Kidney glomerular epithelial cell (primary cell): Measurements from ENCODE around the gene BBS9.

Experiments
- DNase-seq: peaks from one replicate; lab custom pipeline; 2025; lab: John Stamatoyannopoulos, UW

Gene BBS9

DNA sequence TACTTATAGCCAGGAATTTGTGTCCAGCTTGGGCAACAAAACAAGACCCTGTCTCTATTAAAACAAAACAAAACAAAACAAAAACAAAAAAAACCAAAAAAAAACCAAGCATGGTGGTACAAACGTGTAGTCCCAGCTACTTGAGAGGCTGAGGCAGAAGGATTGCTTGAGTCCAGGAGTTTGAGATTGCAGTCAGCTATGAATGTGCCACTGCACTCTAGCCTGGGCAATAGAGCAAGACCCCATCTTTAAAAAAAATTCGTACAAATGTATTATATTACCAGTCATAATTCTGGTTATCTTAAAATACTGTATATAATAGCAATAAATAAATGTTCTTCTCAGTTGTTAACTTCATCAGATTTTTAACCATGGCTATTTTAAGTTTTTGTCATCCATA, 2.3 kb upstream of the BBS9 start:
- DNase-seq = no peak

DNA sequence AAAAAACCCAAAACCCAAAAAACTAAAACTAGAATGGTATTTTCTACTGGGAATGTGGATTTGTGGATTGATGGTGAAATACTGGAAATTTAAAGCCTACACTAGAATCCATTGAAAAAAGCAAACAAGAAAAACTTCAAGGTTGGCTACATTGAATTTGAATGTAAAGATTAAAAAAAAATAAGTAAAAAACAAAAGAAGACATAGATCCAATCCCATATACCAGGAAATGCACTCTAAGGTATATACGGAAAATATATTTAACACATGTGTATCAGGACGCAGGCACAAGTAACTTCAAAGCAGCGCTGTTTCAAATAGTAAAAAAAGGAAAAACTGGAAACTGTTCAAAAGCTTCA, 754 bp upstream of the BBS9 start:
- DNase-seq = peak; percentile 58

DNA sequence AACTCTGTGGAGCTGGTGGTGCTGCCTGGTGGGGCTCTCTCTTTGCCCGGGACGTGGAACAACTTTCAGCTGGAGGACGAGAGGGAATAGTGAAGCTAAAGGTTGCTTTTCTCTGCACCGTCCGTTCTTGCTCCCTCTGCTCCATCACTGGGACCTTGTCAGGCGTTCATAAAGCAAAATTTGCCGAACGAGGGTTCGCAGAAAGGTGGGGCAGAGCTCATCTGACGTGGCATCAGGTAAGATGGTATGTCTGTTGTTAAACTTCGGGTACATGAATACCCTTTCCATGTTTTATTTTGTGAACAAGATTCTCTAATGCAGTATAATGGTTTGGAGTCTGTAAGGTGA, 416 bp downstream of the BBS9 start:
- DNase-seq = no peak

DNA sequence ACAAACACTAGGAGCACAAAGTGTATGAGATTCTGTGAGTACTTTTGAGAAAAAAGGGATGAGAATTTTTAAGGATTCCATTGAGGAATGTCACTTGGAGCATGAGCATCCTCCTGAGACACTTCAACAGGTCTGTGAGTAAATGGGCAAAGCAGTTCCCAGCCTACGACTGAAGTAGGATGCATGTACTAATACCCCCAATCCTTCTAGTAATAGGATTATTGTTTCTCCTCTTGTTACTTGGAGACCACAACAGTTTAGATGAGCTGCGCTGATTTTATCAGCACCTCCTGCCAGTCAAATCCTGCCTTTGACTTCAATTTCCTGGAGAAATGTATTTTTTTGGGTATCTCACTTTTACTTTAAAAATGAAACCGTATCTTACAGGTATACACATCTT, 820 bp downstream of the BBS9 start:
- peak; percentile 12 for DNase-seq

DNA sequence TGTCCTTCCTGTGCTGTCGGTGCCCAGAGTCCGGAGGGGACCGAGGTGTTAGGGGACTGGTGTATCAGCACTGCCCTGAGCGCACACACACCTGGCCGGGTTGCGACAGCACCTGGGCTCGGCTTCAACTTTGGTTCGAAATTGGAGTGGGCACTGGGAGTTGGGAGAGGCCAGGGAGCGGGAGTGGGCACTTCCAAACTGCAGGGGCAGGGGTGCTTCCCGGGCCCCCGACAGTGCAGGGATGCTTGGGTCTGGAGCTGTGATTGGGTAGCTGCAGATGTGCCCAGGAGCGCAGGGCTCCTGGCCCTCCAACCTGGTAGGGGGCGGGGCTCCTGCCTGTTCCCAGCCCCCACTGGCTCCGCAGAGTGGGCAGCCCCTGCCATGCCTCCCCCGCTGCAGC, 7.7 kb downstream of the BBS9 start:
- DNase-seq = no peak

DNA sequence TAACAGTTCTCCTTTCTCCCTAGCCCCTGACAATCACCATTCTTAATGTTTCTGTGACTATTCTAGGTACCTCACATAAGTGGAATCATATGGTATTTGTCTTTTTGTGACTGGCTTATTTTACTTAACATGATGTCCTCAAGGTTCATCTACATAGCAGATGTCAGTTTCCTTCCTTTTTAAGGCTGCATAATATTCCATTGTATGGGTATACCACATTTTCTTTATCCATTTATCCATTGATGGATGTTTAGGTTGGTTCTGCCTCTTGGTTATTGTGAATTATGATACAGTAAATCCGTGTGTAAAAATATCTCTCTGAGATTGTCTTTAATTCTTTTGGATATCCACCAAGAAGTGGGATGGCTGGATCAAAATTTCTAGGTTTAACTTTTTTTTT, 13.2 kb downstream of the BBS9 start:
- no peak for DNase-seq

DNA sequence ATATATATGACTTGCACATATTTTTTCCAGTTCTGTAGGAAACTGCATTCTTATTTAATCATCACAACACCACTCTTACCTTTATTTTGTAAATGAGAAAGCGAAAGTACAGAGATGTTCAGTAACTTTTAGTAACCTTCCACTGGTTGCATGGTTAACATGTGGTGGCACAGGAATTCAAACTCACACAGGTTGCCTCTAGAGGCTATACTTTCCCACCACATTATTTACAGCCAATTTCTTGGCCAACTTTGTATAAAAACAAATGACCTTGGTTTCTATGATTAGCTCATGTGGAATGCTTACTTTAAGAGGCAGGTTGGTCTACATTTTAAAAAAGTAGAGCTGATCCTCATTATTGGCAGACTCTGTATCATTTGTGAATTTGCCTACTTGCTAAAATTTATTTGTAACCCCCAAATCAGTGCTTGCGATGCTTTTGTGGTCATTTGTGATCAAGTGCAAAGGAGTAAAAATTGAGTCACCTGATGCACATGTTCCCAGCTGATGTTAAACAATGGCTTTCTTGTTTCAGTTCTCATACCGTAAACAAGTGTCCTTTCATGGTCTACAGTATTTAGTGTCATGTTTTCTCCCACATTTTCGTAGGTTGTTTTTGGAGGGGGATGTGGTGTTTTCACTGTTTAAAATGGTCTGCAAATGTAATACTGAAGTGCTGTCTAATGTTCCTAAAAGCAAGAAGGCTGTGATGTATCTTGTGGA, 14.8 kb downstream of the BBS9 start:
- peak; percentile 25 for DNase-seq

DNA sequence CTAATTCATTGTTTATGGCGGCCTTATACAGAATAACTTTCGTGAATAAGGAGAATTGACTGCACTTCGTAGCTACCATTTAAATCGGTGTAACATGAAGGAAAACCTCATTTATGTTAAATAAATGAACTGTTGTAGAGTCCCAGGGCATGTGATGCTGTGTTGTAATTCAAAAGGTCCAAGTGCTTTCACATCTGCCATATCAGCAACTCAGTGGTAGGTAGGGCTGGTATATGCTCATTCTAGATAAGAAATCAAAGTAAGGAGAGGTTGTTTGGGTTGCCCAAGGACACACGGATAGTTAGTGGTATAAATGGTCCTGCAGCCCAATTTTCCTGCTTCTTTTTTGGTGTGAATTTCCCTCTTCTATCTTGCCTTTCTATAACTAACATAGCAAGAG, 15.8 kb downstream of the BBS9 start:
- DNase-seq = no peak

DNA sequence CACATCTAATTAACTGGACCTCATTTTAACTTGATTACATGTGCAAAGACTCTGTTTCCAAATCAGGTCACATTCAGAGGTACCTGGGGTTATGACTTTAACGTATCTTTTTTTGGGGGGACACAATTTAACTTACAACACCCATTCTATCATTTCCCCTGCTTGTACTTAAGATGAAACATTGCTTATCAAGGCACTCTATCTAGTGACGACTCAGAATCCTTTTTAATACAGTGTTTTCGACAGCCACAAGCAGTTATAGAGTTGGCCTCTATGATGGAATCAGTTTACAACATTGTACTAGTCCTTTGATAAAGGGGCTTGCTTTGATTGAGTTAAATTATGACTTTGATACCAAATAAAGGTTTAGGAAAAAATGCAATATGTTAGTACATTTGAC, 22.7 kb downstream of the BBS9 start:
- no peak for DNase-seq

DNA sequence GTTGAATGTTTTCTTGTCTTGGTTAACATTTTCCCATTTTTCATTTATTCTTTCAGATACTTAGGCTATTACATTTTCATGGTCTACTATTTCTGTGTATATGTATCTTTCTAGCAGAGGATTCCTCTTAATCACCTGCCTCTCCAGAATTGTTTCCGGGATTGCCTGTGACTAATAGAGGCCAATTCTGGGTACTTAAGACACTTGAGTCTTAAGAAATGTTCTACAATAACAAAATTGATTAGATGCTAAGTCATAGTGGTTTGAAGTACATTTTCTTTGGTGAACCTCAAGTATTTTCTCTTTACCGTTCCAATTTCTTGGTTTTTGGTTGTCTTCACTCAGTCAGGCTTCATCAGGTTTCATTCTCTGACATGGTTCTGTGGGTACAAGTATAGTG, 26.4 kb downstream of the BBS9 start:
- no peak for DNase-seq

DNA sequence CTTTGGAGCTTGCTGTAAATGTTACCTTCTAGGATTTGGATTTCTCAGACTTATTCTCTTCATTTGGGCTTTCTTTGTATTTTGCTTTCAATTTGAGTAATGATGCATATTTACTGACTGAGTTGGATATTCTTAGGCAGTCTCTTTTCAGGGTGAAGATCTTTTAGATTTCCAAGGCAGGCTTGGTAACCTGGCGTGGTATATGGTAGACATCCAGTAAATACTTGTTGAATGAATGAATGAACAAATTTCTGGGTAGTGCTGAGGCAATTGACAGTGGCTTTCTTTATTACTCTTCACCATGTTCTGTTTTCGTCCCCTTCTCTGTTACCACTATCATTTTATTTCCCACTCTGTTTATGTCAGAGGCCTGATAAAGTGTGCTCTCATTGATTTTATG, 27.1 kb downstream of the BBS9 start:
- no peak for DNase-seq

DNA sequence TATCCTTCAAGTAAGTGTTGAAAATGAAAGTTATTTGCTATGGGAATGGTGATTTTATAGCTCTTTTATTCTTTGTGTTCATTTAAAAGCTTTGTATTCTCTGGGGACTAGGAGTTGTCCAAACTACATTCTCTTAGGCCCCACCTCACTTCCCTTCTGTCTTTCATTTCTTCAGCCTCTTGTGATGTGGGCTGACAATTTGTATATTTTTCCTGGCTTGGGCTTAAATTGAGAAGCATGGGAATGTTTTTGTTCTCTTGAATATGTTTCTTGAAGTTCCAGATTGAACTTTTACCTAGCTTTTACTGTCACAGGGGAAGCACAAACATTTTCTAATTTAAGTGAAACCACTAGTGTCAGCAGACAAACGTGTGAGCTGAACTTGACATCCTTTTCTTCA, 27.9 kb downstream of the BBS9 start:
- DNase-seq = no peak

DNA sequence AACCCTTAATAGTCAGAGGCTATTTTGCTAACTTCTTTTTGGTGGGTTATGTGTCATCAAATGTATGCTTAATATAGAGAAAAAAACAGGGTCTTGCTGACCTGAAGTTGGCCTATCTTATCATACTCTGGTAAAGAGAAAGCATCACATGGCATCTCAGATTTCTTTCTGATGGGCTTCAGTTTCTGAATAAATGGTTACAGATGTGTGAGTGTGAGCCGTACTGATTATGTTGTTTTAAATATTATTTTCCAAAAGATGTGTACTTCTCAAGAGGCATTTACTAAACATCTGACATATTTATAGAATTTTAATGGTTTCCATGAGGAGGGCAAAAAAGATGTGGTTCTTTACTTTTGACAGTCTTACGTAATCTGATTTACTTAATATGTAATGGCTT, 28.4 kb downstream of the BBS9 start:
- DNase-seq = no peak

DNA sequence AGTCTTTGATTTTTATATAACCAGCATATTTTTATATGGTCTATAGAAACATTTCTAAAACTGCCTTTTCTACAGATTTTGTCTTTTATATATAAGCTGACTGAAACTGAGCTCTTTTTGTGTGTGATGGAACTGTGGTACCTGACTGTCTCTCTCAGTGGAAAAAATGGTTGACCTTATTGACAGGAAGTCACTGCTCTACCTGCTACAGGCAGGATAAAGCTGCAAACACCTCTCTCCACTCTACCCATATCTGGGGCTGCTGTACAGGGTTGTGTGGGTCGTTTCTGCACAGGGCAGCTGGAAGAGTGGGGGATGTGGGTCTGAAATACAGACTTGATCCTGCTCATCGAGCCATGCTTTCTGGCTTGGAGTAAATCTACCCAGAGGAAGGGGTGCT, 48.5 kb downstream of the BBS9 start:
- no peak for DNase-seq

DNA sequence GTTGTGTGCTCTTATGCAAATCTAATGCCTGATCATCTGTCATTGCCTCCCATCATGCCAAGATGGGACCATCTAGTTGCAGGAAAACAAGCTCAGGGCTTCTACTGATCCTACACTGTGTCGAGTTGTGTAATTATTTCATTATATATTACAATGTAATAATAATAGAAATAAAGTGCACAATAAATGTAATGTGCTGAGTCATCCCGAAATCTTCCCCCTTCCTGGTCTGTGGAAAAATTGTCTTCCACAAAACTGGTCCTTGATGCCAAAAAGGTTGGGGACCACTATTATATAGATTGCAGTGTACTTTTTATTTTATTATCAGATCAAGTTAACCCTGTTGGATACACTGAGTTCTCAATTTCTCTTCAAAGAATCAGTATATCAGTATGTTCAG, 50.2 kb downstream of the BBS9 start:
- DNase-seq = no peak

DNA sequence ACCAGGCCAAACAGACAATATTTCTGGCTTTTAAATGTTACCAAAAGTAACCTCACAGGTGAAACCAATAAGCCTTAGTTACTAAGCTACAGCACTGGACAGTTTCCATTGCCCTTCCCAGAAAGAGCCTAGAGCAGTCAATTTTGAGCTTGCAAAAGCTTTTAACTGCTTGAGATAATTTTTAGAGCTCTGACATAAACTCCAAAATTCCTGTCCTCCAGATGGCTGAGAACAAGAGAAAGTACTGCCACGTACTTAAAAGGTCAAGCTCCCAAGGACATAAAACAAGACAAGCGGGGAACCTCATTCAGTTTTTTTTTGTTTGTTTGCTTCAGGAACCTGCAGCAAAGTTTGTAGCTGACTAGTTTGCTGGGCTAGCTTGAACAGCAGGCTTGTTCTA, 54.1 kb downstream of the BBS9 start:
- DNase-seq = no peak

DNA sequence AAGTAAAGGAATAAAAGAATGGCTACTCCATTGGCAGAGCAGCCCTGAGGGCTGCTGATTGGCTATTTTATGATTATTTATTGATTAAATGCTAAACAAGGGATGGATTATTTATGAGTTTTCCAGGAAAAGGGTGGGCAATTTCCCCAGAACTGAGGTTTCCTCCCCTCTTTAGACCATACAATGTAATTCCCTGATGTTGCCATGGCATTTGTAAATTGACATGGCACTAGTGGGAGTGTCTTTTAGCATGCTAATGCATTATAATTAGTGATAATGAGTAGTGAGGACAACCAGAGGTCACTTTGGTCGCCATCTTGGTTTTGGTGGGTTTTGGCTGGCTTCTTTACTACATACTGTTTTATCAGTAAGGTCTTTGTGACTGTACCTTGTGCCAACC, 55.5 kb downstream of the BBS9 start:
- DNase-seq = no peak

DNA sequence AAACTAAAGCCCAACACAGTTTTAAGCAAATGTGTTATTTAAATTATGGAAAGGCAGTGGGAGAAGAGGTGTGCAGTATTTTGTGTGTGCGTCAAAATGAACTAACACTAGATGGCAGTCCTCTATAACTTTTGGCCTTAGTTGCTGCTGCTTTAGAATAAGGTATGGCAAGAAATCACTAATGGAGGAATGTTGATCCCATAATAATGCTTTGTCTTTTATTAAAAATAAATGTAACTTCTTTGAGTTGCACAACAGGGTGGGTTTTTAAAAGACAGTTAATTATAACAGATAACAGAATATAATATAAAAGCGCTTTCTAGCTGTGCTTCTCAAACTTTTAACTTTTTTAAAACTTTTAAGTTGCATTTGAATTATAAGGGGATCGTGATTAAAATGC, 56.4 kb downstream of the BBS9 start:
- peak; percentile 51 for DNase-seq

DNA sequence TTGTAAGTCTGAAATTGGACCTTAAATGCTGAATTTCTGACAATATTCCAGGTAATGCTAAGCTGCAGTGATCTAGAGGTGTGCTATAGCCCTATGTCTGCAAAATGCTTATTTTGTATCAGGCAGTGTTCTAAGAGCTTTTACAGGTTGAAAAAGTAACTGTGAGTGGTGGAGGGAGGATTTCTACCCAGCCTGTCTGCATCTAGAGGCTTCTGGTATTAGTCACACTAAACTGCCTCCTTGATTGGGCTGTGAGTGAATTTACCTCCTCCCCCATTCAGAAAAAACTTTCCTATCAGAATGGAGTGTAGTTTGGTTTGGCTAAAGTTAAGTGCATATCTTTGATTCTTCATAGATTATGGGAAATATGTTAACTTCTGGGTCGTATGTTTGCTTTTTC, 56.8 kb downstream of the BBS9 start:
- peak; percentile 47 for DNase-seq

DNA sequence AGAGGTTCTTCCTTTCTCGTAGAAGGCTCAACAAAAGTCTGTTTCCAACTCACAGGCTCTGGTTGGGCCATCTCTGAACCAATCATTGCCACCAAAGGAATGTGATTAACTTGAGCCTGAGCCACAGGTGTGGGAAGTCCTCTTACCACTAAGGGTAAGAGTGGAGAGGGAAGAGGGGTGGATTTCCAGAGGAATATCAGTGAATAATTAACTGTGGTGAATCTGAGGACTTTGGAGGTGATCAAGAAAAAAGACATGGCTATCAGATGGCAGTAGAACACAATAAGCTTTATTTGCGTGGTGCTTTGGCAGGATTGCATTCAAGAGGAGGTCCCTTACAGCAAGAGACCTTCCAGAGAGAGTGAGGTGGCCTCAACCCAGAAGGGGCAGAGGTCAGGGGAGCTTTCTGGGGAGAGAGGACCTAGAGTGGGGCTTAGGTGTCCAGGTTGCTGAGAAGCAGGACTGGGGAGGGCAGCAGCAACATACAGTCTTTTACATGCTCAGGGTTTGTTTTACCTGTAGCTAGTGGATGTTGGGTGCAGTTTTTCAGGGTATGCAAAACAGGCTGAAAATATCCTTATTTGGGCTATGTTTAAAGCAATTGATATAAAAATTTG, 61.4 kb downstream of the BBS9 start:
- no peak for DNase-seq

DNA sequence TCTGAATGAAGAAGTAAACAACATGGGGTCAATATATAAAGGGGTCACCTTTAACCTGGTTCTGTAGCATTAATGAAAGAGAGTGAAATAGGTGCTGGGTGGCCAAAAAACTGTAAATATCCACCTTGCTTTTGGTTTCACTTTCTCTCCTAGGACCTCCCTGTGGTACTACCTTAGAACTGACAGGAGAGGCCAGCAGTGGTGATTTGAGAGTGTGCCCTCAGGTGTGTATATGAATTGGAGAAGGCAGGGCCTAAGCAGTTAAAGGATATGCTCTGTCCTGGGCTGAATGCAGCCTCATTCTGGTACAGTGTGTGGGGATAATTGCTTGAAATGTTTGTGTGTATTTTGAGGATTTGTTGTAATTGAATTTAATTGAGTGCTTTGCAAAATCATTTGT, 62.0 kb downstream of the BBS9 start:
- DNase-seq = no peak

DNA sequence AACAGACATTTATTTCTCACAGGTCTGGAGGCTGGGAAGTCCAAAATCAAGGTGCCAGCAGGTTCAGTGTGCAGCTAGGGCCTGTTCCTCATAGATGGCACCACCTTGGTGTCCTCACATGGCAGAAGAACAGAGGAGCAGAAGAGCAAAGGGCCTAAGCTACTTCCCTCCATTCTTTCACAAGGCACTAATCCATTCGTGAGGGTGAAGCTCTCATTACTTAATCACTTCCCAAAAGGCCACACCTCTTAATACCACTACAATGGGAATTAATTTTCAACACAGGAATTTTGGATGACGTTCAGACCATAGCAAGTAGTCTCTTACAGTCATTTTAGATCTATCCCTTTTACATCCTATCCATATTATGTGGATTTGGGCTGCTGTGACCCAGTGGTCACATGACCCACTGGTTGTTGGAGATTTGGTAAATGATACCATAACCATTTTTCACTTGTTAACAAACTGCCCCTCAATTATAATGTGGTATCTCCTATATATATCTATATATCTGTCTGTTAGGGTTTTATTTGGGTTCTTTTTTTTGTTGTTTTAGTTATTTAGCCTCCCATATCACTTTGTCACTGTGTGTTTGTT, 63.4 kb downstream of the BBS9 start:
- no peak for DNase-seq

DNA sequence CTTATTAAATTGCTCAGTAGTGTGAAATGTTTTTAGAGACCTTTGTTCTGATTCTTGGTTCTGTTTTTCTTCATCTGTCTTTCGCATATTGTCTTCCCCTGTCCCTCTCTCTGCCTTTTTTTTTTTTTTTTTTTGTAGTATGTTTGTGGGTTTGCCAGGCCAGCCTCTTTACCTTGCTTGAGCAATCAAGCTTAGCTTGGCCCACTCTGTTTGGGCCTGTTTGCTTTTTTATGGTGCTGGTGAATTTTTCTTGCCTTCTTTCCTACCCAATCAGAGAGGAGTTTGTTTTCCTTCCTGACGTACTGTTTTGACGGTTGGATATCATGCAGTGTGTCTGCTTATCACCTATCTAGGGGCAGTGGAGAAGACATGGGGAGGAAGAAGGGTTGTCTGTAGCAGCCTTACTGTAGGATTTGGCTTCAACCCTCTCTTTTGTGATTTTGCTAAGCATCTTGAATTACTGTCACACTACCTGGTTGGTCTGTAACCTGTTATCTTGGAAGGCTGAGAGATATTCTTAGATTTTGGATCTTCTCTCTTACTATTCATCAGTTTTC, 64.0 kb downstream of the BBS9 start:
- no peak for DNase-seq

DNA sequence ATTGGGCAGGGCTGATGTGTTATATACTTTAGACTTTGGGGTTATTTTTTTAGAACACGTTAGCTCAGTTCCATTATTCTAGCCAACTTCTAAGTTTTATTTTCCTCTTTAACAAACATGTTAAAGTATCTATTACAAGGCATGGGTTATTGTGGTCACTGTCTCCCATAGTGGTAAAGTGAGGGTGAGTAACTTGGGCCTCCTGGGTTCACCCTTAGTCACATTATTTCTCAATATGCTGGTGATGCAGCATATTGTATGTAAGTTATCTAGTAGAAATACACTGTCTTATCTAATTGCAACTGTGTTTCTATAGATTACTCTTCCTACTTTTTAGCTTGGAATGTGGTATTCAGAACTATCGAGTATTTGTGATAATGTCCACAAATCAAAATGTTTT, 65.9 kb downstream of the BBS9 start:
- no peak for DNase-seq
